Fibroblast of skin of back (primary cell): ENCODE measurements around the gene GON4L. TPM values are rescaled to one million over a fixed set of nuclear protein-coding genes. Genes with fewer than 3 reads are reported as not detected.
"Not testable (repeated sequence)": the region's sequence is repeated elsewhere in the genome, so short reads cannot be mapped to it uniquely, and the experiment has no call there.

Source experiments
- DNase-seq: peaks from one replicate; pipeline ENCODE4 v3.0.0-alpha.2; 2013
- polyA plus RNA-seq, 2 experiments: library from polyadenylated mRNA; unstranded; fragments of 120-200 nt; gene quantifications; one replicate each; pipeline ENCODE4 v1.2.1, GENCODE V29; 2013; ENCODE audit not compliant: insufficient read length in 2 of 2

GON4L gene, protein sequence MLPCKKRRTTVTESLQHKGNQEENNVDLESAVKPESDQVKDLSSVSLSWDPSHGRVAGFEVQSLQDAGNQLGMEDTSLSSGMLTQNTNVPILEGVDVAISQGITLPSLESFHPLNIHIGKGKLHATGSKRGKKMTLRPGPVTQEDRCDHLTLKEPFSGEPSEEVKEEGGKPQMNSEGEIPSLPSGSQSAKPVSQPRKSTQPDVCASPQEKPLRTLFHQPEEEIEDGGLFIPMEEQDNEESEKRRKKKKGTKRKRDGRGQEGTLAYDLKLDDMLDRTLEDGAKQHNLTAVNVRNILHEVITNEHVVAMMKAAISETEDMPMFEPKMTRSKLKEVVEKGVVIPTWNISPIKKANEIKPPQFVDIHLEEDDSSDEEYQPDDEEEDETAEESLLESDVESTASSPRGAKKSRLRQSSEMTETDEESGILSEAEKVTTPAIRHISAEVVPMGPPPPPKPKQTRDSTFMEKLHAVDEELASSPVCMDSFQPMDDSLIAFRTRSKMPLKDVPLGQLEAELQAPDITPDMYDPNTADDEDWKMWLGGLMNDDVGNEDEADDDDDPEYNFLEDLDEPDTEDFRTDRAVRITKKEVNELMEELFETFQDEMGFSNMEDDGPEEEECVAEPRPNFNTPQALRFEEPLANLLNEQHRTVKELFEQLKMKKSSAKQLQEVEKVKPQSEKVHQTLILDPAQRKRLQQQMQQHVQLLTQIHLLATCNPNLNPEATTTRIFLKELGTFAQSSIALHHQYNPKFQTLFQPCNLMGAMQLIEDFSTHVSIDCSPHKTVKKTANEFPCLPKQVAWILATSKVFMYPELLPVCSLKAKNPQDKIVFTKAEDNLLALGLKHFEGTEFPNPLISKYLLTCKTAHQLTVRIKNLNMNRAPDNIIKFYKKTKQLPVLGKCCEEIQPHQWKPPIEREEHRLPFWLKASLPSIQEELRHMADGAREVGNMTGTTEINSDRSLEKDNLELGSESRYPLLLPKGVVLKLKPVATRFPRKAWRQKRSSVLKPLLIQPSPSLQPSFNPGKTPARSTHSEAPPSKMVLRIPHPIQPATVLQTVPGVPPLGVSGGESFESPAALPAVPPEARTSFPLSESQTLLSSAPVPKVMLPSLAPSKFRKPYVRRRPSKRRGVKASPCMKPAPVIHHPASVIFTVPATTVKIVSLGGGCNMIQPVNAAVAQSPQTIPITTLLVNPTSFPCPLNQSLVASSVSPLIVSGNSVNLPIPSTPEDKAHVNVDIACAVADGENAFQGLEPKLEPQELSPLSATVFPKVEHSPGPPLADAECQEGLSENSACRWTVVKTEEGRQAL (N-terminal part only)
- 20.9 TPM for polyA plus RNA-seq (2013, experiment 1 of 2; ENCODE audit: insufficient read length)
- polyA plus RNA-seq (2013, experiment 2 of 2; ENCODE audit: insufficient read length): 18.4 TPM

DNA sequence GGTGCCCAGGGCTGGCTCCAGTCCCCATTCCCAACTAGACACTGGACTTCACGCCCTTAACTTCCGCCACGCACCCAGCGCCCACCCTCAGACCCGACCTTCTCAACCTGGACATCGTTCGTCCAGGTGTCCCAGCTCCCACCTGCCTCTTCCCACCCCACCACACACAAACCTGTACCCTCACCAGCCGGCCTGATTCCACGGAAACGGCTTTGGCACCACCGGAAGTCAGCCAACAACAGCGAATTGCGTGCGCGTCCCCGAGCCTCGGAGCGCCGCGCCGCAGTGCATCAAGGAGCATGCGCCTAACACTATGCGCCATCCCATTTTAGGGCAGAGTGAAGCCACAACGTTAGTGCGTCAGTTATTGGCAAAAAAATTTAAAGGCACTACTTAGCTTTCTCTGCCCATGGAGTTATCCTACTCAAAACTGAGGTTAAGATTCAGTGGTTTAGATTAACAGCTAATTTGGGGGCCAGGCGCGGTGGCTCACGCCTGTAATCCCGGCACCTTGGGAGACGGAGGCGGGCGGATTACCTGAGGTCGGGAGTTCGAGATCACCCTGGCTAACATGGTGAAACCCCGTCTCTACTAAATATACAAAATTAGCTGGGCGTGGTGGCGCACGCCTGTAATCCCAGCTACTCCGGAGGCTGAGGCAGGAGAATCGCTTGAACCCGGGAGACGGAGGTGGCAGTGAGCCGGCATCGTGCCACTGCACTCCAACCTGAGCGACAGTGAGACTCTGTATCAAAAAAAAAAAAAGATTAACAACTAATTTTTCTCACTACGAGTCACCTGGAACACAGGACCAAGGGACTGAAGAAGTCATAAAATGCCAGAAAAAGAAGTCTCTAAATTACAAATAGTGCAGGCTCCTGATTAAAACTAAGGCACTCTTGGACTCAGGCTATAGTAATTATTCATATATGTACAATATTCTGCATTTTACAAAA lies at the start of gene GON4L:
Gene GON4L, minus strand, starts transcription at position 240 of the 956 bp plus-strand sequence. CDS start 3,434 bp downstream, outside the sequence.
- peak; percentile 93 for DNase-seq

DNA sequence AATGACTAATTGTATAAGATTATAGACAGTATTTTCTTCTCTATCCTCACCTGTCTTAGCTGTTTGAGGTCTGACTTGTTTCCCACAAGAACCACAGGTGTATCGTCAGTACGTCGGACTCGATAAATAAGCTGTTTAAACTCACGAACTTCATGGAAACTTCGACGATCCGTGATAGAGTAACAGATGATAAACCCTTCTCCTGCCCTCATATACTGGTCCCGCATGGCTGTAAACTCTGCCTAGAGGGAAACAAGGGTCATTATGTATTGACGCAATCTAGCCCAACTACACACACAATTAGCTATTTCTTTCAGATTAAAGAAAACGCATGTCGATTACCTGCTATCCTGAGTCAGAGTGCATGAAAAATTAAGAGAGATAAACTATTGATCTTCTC lies 47.2 kb upstream of the GON4L start:
- no peak for DNase-seq

DNA sequence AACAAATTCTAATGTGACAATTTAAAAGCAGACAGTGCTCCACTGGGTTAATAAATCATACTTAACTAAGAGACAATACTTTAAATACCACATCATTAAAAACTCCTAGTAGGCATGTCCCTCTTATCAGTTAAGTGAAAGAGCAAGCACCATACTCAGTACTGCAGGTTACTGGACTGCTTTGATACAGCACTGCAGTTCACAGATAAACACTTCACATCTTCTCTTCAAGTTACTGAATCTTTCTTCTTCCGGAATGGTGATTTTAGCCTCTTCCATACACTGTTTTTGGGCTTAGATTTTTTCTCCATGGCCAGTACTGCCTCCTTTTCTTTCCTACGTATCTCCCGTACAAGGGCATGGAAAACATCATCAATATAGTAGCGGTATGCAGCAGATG lies 43.1 kb upstream of the GON4L start:
- DNase-seq: no peak

DNA sequence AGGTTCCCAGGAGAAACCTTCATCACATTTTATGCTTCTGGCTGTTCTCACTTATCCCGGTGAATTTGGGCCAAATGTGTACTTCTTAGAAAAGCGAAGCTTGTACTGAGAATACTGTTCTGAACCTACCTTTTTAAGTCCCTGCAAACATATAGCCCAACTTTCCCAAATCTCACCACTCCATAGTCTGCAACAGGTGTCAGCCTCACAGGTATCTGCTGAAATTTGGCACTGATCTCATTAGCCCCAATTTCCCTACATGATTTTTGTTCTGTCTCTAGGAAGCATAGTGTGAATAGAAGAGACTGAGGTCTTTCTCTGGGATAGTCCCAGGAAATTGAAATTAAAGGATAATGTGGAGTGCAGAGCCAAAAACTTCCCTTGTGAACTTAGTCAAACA lies 42.7 kb upstream of the GON4L start:
- no peak for DNase-seq

DNA sequence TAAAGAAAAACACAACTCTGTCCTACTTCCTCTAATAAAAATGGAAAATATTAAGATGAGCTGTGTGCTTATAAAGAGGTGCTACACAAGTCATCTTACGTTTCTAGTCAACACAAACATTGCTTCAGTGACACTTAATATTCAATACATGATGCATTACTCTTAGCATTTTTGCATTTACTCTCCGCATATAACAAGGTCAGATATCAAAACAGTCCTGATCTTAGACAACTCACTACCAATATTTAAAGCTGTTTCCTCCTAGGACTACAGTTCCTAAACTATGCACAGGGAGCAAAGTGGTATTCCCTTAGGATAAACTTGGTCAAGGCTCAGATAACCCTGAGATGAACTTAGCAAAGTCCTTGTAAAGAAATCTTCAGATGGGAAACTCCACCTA lies 41.9 kb upstream of the GON4L start:
- no peak for DNase-seq

DNA sequence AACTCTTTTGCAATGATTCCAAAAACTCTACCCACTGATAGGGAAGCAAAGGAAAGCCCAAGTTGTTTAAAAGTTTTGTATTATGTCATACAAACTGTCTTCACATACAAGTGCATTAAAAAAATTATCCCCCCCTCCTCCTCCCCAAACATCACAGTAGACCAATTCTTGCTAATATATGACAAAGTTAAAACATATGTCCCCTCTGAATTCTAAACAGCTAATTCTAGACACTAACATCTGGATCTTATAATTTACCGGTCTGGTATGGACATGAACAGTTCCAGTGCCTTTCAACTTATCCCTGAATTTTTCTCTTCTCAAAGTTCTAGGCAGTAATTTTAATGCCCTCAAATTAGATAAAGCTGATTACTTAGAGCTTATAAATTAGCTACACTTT lies 40.7 kb upstream of the GON4L start:
- DNase-seq: no peak

DNA sequence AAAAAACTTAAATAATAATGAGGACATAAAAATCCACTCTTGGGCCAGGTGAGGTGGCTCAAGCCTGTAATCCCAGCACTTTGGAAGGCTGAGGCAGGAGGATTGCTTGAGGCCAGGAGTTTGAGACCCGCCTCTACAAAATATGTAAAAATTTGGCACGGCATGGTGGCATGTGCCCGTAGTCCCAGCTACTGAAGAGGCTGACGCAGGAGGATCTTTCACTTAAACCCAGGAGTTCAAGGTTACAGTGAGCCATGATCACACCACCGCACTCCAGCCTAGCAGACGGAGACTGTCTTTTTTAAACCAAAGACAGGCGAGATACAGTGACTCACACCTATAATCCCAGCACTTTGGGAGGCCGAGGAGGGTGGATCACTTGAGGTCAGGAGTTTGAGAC lies 39.5 kb upstream of the GON4L start:
- DNase-seq: not testable (repeated sequence)

DNA sequence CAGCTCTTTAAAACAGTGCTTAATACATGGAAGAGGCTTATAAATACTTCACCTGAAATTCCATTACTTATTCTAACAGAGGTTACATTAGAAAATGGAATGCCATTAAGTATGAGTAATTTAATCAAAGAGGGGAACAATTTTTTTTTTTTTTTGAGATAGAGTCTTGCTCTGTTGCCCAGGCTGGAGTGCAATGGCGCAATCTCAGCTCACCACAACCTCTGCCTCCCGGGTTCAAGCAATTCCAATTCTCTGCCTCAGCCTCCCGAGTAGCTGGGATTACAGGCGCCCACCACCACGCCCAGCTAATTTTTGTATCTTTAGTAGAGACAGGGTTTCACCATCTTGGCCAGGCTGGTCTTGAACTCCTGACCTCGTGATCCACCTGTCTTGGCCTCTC lies 38.6 kb upstream of the GON4L start:
- DNase-seq: not testable (repeated sequence)

DNA sequence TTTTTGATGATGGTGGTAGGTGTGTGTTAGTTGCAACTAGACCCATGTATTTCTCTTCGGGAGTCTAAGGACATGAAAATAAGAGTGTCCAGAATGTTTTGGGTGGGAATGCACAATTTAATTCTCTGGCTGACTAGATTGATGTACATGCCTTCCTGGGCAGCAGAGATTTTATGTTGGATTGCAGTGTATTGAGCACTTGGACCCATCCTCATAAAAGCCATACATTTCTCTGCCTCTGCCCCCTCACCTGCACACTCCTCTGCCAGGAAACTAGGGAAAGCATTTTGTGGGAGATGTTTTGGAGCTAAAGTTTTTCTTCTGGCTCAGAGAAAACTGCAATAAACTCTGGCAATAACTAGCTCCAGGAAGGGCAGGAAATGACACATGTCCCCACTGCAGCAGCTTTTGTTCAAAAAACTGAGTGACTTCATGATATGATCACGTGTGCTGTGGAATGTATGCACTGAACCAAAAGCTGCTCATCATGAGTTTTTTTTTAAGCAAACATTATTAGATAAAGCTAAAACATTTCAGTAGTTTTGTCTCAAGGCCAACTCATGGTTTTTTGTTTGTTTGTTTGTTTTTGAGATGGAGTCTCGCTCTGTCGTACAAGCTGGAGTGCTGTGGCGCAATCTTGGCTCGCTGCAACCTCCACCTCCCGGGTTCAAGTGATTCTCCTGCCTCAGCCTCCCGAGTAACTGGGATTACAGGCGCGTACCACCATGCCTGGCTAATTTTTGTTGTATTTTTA lies 36.6 kb upstream of the GON4L start:
- peak; percentile 96 for DNase-seq

DNA sequence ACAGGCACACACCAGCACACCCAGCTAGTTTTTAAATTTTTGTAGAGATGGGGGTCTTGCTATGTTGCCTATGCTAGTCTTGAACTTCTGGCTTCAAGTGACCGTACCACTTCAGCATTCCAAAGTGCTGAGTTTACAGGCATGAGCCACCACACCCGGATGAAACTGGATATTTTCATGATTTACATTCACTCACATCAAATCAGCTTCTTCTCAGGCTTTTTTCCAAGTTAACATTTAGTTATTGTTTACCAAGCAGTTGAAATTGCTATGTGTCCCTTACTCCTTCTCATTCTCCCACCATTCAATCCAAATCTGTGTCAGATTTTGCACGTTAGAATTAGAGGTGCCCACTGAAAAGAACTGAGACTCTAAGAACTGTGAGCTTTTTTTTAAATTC lies 35.8 kb upstream of the GON4L start:
- peak; percentile 87 for DNase-seq

DNA sequence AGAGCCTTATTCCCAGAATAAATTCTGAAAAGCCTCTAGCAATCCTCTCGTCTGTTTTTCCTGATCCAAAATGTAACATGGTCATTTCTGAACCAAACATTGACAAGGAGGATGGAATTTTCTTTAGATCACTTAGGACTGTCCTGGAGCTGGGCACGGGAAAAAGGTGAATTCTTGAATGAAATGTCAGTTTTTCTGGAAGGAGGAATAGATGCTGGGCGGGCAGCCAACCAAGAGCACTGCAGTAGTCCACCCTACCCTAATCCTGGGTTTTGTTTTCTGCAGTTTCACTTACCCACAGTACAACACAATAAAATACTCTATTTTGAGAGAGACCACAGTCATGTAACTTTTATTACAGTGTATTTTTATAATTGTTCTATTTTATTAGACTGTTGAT lies 33.2 kb upstream of the GON4L start:
- DNase-seq: no peak

DNA sequence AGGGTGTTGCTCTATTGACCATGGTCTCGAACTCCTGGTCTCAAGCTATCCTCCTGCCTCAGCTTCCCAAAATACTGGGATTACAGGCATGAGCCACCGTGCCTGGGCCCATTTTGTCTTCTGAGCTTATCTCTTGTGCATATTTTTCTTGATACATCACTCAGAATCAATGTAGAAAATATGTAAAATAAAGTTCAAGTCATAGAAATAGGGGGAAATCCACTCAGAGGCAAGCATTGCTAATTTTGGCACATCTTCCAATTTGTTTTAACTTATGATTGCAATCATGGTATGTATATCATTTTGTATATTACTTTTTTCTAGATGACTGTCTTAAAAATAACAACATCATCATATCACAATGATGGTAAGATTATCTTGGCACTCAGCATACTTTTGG lies 32.6 kb upstream of the GON4L start:
- peak; percentile 83 for DNase-seq

DNA sequence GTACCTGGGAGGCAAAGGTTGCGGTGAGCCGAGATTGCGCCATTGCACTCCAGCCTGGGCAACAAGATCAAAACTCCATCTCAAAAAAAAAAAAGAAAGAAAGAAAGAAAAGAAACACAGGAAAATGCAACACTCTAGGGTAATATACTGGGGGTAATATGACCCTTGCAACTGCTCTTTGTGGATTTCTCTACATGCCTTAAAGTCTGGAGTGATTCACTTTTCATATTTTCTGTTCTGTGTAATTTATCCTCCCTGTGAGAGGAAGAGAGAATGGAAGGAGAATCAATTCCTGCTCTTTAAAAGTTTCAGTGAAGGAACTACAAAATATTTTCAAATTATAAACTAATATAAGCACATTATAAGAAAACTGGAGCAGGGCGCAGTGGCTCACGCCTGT lies 31.5 kb upstream of the GON4L start:
- DNase-seq: peak; percentile 72

DNA sequence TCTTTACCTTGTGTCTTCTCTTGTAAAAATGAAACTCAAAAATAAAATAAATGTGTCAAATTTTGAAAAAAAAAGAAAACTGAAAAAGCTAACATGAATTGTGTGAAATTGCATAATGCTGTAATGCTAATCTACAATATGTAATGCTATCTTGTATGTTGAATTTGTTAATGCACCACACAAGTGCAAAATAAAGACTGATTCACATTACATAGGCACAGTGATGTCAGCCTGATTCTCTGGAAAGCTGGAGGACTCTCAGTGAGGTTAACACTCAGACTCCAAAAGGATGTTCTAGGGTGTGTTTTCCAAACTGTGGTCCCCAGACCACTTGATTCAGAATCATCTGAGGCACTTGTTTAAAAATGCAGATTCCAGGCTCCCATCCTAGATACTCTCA lies 28.0 kb upstream of the GON4L start:
- DNase-seq: no peak

DNA sequence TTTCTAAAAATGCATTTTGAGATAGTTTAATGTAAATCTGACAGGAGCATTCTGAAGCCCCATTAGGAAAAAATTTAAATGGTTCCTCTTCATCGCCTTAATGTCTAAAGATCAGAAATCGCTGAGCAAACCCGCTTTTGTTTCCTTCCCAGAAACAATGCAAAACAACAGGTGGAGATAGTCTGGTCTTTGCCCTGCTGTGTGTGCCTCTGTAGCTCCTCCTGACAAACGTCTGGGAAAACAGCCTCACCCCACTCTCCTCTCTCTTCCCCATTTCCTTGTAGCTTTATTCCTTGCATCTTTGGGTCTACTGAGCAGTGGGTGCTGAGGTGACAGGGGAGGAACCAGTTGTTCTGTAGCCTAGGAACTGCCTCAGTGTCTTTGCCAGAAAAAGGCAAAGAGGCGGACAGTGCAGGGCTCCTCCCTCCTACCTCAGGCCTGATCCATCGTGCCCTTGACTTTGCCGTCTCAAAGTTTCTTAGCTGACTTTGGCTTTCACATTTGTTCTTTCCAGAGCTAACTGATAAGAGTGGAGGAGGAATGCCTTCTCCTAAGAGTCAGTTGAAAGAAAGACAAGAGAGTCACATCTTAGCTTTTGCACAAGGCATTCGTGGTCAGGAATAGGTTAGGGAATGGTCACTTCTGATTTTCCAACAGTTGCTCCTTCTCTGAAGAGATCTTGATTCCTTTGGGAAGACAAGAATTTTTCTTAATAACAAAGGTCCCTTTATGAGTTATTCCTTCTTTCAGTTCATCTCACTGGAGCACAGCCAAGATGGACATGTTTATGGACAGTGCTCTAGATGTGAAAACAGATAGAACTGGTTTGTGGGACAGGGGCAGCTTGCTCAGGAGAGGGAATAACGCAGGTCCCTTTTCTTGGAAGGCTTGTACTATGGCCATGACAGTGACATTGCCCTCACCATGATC lies 27.3 kb upstream of the GON4L start:
- DNase-seq: peak; percentile 51

DNA sequence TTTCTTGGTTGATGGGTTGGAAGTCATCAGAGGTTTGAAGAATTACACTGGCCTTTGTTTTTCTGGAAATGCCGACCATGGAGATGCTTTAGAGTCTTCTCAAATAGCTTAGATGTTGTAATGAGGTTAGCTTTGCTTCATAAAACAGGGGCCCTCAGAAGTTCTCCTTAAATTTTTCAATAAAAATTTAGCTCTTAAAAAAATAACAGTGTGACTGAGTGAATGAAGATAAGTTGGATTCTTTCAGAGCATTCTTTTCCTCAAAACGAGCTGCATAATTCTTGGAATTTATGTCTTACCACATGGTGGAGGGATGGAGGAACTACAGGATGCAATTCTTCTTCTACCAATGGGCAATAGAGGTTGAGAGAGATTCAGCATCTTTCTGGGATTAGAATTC lies 25.8 kb upstream of the GON4L start:
- DNase-seq: peak; percentile 35

DNA sequence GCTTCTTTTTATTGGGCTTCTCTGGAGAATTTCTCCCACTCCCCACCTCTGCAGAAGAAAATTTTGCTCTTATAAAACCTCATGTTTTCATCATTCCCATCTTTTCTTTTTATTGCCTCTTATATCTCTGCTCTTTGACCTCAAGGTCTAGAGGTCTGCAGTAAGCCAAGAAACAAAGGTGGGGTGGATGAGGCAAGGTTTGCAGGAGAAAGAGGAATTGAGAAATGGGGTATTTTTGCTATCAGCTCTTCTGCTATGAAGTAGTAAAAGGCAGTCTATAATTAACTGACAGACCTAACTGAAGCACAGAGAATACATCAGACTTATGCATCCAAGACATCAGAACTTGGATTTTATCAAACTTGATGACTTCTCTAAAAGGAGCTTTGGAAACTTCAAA lies 25.2 kb upstream of the GON4L start:
- no peak for DNase-seq

DNA sequence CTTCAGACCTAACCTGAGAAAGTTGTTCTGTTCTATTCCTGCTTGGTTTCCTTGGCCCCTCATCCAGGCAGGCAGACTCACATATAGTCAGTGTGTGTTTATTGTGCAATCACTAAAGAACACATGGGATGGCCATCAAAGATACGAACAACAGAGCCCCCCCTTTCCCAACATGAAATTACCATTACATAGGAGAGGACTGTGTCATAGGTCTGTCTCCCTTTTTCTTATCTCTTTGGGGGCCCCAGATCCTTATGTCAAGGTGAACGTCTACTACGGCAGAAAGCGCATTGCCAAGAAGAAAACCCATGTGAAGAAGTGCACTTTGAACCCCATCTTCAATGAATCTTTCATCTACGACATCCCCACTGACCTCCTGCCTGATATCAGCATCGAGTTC lies 23.9 kb upstream of the GON4L start:
- no peak for DNase-seq

DNA sequence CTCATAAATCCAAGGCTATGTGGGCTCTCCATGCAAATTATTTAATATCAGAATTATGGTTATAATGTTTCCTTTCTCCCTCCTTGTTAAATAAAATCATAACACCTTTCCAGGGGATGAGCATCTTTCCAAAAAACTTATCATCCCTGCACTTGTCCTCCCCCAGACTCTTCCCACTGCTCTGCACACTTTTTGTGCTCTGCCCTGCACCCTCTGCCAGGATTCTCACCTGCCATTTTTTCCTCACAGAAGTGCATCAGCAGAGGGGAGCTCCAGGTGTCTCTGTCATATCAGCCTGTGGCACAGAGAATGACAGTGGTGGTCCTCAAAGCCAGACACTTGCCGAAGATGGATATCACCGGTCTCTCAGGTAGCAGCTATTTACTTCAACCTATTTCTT lies 23.2 kb upstream of the GON4L start:
- DNase-seq: no peak

DNA sequence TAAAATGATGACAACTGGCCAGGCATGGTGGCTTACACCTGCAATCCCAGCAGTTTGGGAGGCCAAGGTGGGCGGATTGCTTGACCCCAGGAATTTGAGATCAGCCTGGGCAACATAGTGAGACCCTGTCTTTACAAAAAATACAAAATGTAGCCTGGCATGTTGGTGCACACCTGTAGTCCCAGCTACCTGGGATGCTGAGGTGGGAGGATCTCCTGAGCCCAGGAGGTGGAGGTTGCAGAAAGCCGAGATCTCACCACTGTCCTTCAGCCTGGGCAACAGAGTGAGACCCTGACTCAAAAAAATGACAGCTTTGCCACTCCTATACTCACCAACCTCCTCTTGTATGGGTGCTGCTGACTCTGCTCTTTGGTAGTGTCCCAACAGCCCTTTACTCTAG lies 20.9 kb upstream of the GON4L start:
- DNase-seq: no peak
